ENCODE data around the gene MLST8.
A peak's percentile ranks its signal among the peaks of the same experiment; 100 is the strongest.

Gene MLST8

GRCh38 chr16:2250652-2251295, 45.5 kb downstream of the MLST8 start:
- TF ChIP-seq, protein P1, sequence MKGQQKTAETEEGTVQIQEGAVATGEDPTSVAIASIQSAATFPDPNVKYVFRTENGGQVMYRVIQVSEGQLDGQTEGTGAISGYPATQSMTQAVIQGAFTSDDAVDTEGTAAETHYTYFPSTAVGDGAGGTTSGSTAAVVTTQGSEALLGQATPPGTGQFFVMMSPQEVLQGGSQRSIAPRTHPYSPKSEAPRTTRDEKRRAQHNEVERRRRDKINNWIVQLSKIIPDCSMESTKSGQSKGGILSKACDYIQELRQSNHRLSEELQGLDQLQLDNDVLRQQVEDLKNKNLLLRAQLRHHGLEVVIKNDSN (IDR thresholded peaks at IDR 0.05), result no peak
- no peak; the same call in 1 of the 2 replicates for TF ChIP-seq TCF12 (IDR thresholded peaks at IDR 0.05; ENCODE audit: low read depth)
- TF ChIP-seq, protein P2, sequence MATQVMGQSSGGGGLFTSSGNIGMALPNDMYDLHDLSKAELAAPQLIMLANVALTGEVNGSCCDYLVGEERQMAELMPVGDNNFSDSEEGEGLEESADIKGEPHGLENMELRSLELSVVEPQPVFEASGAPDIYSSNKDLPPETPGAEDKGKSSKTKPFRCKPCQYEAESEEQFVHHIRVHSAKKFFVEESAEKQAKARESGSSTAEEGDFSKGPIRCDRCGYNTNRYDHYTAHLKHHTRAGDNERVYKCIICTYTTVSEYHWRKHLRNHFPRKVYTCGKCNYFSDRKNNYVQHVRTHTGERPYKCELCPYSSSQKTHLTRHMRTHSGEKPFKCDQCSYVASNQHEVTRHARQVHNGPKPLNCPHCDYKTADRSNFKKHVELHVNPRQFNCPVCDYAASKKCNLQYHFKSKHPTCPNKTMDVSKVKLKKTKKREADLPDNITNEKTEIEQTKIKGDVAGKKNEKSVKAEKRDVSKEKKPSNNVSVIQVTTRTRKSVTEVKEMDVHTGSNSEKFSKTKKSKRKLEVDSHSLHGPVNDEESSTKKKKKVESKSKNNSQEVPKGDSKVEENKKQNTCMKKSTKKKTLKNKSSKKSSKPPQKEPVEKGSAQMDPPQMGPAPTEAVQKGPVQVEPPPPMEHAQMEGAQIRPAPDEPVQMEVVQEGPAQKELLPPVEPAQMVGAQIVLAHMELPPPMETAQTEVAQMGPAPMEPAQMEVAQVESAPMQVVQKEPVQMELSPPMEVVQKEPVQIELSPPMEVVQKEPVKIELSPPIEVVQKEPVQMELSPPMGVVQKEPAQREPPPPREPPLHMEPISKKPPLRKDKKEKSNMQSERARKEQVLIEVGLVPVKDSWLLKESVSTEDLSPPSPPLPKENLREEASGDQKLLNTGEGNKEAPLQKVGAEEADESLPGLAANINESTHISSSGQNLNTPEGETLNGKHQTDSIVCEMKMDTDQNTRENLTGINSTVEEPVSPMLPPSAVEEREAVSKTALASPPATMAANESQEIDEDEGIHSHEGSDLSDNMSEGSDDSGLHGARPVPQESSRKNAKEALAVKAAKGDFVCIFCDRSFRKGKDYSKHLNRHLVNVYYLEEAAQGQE (IDR thresholded peaks at IDR 0.05; ENCODE audit: low read depth), result no peak
- no peak; the same call in 1 of the 2 replicates for TF ChIP-seq ZBTB7A (IDR thresholded peaks at IDR 0.05; ENCODE audit: low read depth)
- no peak for TF ChIP-seq EP300 (IDR thresholded peaks at IDR 0.05; ENCODE audit: borderline replicate concordance)
- peak; percentile 54 for TF ChIP-seq TEAD4 (IDR thresholded peaks at IDR 0.05)
- TF ChIP-seq CREB1 (IDR thresholded peaks at IDR 0.05; ENCODE audit: low read depth), result no peak
- peak; percentile 23; the same call in 1 of the 2 replicates for TF ChIP-seq CEBPB (IDR thresholded peaks at IDR 0.05)
- TF ChIP-seq, protein P3, sequence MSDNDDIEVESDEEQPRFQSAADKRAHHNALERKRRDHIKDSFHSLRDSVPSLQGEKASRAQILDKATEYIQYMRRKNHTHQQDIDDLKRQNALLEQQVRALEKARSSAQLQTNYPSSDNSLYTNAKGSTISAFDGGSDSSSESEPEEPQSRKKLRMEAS (IDR thresholded peaks at IDR 0.05), result no peak
- no peak for TF ChIP-seq YY1 (IDR thresholded peaks at IDR 0.05; ENCODE audit: low read depth)
- TF ChIP-seq TAF1 (IDR thresholded peaks at IDR 0.05; ENCODE audit: low read depth), result no peak

DNA sequence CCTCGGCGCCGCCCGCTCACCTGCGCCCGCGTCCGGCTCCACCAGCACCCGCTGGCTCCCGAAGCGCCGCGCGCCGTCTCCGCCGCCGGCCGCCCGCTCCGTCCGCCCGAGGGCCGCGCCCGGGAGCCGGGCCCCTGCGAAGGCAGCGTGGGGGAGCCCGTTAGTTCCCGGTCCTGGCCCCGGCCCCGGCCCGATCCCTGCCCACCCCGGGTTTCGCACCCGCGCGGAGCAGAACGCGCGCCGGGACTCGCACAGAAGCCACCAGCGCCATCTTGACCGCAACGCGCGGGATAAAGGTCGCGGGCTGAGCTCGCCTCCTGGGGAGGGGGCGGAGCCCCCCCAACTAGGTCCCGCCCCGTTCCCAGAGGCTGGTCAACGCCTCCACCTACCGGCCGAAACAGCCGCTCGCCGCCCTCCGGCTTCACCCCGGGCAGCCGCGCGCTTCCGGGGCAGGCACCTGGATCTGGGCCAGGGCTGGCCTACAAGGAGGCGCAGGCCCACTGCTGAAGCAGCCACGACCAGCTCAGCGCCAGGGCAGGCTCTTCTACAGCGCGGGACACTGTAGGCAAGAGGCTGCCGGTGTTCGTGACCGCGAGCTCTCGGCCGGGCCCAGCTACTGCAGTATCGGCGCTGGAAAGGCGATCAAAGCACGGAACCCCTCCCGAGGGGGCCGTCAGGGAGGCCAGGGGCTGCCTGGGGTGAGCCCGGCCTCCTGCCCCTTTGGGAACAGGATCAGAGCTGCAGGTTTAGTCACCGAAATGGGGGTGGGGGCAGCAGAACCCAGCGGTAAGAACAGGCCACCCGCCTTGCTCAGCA, 46.2 kb downstream of the MLST8 start, which contains the start of gene ECI1:
Gene ECI1 (minus strand): TSS at position 292 of the 816 bp plus-strand sequence. CDS start 21 bp downstream, at position 271.
- peak; percentile 95 for TF ChIP-seq YY1 (IDR thresholded peaks at IDR 0.05; ENCODE audit: low read depth)
- peak; percentile 40; the same call in 1 of the 2 replicates for TF ChIP-seq TEAD4 (IDR thresholded peaks at IDR 0.05)
- 0 out of 2 replicates have a peak, but pooled peaks have one; percentile 37 for TF ChIP-seq FOXM1 (IDR thresholded peaks at IDR 0.05; ENCODE audit: borderline replicate concordance, low read depth)
- TF ChIP-seq, protein P3 (IDR thresholded peaks at IDR 0.05), result peak; percentile 71; the same call in 1 of the 2 replicates
- TF ChIP-seq NFIC (IDR thresholded peaks at IDR 0.05), result peak; percentile 94
- TF ChIP-seq, protein P2 (IDR thresholded peaks at IDR 0.05; ENCODE audit: low read depth), result no peak
- peak; percentile 51; the same call in 1 of the 2 replicates for TF ChIP-seq TCF12 (IDR thresholded peaks at IDR 0.05; ENCODE audit: low read depth)
- no peak; the same call in 1 of the 2 replicates for TF ChIP-seq ZBTB7A (IDR thresholded peaks at IDR 0.05; ENCODE audit: low read depth)
- TF ChIP-seq CEBPB (IDR thresholded peaks at IDR 0.05), result no peak; the same call in 1 of the 2 replicates
- TF ChIP-seq EP300 (IDR thresholded peaks at IDR 0.05; ENCODE audit: borderline replicate concordance), result no peak; the same call in 1 of the 2 replicates
- TF ChIP-seq, protein P1 (IDR thresholded peaks at IDR 0.05), result peak; percentile 30; the same call in 1 of the 2 replicates
- peak; percentile 48; the same call in 1 of the 2 replicates for TF ChIP-seq EGR1 (IDR thresholded peaks at IDR 0.05)
- TF ChIP-seq RAD21 (IDR thresholded peaks at IDR 0.05; ENCODE audit: low read depth), result peak; percentile 47; the same call in 1 of the 2 replicates
- peak; percentile 95 for TF ChIP-seq TAF1 (IDR thresholded peaks at IDR 0.05; ENCODE audit: low read depth)
- TF ChIP-seq CREB1 (IDR thresholded peaks at IDR 0.05; ENCODE audit: low read depth), result peak; percentile 38; the same call in 1 of the 2 replicates

DNA sequence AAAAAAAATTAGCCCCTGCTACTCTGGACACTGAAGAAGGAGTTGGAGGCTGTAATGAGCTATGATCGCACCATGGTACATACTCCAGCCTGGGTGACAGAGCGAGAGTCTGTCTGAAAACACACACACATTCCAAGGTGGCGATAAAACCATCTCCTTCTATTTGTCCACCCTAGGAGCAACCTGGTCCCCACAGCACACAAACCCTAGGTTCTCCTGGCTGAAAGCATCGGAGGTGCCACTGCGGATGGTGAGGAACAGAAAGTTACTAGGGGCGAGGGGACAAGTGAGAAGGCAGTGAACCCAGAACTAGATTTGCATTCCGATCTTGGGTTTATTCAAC, 47.5 kb downstream of the MLST8 start:
- TF ChIP-seq, protein P2 (IDR thresholded peaks at IDR 0.05; ENCODE audit: low read depth), result no peak
- TF ChIP-seq ZBTB7A (IDR thresholded peaks at IDR 0.05; ENCODE audit: low read depth) (no peak), TEAD4 (IDR thresholded peaks at IDR 0.05) (no peak), FOXM1 (IDR thresholded peaks at IDR 0.05; ENCODE audit: borderline replicate concordance, low read depth) (no peak), TCF12 (IDR thresholded peaks at IDR 0.05; ENCODE audit: low read depth) (no peak), CREB1 (IDR thresholded peaks at IDR 0.05; ENCODE audit: low read depth) (no peak), RAD21 (IDR thresholded peaks at IDR 0.05; ENCODE audit: low read depth) (no peak), CEBPB (IDR thresholded peaks at IDR 0.05) (no peak), EP300 (IDR thresholded peaks at IDR 0.05; ENCODE audit: borderline replicate concordance) (no peak), TAF1 (IDR thresholded peaks at IDR 0.05; ENCODE audit: low read depth) (no peak), EGR1 (IDR thresholded peaks at IDR 0.05) (no peak)
- TF ChIP-seq, protein P3 (IDR thresholded peaks at IDR 0.05), result no peak
- TF ChIP-seq, protein P1 (IDR thresholded peaks at IDR 0.05), result no peak

All from Ishikawa (cell line).